ENCODE results near the gene RHOD.

The RHOD gene

DNA sequence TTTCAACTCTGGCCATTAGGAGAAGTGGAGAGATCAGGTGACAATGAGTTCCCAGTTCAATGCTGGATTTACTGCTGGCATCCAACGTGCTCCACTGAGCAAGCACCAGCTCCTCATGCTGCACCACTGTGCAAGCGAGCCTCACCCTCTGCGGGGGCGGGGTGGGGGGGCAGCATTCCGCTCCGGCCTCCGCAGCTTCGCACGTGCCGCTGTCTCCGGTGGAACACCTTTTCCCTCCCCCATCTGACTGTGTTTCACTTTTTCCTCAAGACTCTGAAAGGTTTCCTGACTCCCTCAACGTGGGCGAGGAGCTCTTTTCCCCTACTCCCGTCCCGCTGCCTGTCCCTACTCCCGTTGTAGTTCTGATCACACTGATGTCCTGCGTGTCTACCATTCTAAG lies 835 bp upstream of the RHOD start:
- DNase-seq (ENCODE audit: low spot score): no peak
- TF ChIP-seq, protein P1, sequence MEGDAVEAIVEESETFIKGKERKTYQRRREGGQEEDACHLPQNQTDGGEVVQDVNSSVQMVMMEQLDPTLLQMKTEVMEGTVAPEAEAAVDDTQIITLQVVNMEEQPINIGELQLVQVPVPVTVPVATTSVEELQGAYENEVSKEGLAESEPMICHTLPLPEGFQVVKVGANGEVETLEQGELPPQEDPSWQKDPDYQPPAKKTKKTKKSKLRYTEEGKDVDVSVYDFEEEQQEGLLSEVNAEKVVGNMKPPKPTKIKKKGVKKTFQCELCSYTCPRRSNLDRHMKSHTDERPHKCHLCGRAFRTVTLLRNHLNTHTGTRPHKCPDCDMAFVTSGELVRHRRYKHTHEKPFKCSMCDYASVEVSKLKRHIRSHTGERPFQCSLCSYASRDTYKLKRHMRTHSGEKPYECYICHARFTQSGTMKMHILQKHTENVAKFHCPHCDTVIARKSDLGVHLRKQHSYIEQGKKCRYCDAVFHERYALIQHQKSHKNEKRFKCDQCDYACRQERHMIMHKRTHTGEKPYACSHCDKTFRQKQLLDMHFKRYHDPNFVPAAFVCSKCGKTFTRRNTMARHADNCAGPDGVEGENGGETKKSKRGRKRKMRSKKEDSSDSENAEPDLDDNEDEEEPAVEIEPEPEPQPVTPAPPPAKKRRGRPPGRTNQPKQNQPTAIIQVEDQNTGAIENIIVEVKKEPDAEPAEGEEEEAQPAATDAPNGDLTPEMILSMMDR (IDR thresholded peaks at IDR 0.05; ENCODE audit: extremely low read depth, insufficient read depth, missing control alignments): no peak
- in situ Hi-C loops (cut with MboI; ENCODE audit: low pct_unique_long_range_greater_than_20kb, low sequenced_read_pairs, unreplicated experiment): no loop called here

DNA sequence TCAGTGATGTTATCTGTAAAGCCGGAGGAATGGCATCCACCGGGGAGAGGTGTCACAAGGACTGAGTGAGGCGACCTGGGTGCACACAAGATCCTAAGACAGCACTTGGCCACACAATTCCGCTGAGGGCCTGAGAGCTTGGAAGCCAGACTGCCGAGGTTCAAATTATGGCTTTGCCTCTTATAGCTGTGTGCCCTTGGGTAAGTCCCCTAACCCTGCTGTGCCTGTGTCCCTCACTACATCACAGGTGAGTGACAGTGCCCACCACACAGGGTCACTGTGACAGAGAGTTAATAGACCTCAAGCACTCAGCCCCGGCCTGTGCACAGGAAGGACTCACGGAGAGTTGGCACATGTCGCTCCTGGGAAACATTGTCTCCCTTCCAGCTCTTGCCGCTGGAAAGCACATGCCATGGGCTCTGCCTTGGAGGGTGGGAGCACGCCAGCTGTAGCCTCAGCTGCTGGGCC lies 592 bp downstream of the RHOD start:
- TF ChIP-seq, protein P1 (IDR thresholded peaks at IDR 0.05; ENCODE audit: extremely low read depth, insufficient read depth, missing control alignments): no peak
- peak; percentile 34 for DNase-seq (ENCODE audit: low spot score)
- in situ Hi-C loops (cut with MboI; ENCODE audit: low pct_unique_long_range_greater_than_20kb, low sequenced_read_pairs, unreplicated experiment): no loop called here

DNA sequence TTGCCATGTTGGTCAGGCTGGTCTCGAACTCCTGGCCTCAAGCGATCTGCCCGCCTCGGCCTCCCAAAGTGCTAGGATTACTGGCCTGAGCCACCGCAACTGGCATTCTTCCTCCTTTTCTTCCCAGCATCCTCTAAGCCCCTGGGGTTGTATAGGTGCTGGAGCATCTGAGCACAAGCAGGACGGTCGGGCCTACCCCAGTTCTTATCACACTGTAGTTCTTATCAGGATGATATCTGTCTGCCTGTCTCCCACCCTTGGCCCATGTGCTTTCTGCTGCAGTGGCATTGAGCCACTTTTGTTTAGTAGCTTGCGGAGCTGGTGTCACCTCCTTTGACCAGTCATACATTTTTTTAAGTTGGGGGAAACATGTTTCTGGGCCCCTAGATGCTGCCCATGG lies 1.9 kb downstream of the RHOD start:
- DNase-seq (ENCODE audit: low spot score): no peak
- in situ Hi-C loops (cut with MboI; ENCODE audit: low pct_unique_long_range_greater_than_20kb, low sequenced_read_pairs, unreplicated experiment): no loop called here
- TF ChIP-seq, protein P1 (IDR thresholded peaks at IDR 0.05; ENCODE audit: extremely low read depth, insufficient read depth, missing control alignments): no peak

DNA sequence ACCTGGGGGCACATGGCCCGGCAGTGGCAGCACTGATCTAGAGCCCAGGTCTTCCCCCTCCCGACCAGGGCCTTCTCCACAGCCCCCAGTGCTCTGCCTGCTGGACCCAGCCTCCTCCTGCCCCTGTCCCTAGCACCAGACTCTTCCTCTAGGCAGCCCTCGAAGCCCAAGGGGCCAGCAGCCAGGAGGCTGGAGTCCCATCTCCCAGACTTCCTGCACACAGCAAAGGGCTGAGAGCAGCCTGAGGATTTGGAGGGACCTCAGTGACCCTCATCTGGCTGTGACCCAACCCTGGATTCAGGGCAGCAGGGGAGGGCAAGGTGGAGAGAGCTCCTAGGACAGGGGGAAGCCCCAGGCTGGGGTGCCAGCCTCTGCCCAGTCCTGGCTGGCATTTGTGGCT lies 3.0 kb downstream of the RHOD start:
- TF ChIP-seq, protein P1 (IDR thresholded peaks at IDR 0.05; ENCODE audit: extremely low read depth, insufficient read depth, missing control alignments): no peak
- in situ Hi-C loops (cut with MboI; ENCODE audit: low pct_unique_long_range_greater_than_20kb, low sequenced_read_pairs, unreplicated experiment): no loop called here
- DNase-seq (ENCODE audit: low spot score): no peak

DNA sequence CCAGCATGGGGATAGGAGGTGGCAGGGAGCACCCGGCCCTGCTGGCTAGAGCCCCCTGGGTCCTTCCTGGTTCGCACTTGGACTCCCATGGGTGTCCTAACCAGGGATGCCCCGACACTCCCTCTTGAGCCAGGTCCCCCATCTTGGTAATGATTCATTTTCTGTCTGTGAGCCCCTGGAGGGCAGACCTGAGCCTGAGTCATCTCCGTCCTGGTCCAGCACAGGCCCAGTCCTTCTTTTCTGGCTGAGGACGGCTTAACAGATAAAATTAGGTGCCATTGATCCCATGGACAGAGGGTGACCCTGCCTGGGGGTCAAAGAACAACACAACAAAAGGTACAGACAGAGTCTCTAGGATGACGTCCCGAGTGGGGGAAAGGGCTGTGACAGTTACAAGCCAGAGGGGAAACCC lies 3.5 kb downstream of the RHOD start:
- no peak for DNase-seq (ENCODE audit: low spot score)
- in situ Hi-C loops (cut with MboI; ENCODE audit: low pct_unique_long_range_greater_than_20kb, low sequenced_read_pairs, unreplicated experiment): no loop called here
- TF ChIP-seq, protein P1 (IDR thresholded peaks at IDR 0.05; ENCODE audit: extremely low read depth, insufficient read depth, missing control alignments): no peak

DNA sequence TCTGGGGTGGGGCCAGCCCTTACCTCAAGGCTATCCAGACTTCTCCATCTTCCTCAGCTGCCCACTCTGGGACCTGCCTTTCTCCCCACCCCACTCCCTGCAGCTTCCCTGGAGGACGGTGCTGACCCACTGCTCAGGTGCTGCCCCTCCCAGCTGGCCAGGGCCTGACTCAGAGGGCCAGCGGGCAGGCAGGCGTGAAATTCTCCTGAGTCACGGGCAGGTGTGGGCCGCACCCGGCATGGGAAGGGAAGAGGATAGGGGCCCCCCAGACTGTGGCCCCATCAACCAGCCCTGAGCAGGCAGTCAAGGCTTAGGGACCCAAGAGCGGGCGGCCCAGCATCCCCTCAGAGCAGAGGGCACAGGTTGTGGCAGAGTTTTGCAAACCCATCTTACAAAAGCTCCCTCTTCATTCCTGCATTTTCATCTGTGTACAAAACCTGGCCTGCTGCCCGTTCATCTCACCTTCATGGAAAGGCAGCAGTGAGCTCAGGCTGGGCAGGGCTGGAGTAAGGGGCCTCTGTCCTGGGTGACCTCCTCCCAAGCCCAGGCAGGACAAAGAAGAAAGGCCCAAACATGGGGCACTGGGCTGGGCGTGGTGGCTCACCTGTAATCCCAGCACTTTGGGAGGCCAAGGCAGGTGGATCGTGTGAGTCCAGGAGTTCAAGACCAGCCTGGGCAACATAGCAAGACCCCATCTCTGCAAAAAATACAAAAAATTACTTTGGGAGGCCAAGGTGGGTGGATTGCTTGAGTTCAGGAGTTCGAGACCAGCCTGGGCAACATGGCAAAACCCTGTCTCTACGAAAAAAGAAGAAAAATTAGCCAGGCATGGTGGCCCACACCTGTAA lies 6.1 kb downstream of the RHOD start:
- DNase-seq (ENCODE audit: low spot score): no peak
- in situ Hi-C loops (cut with MboI; ENCODE audit: low pct_unique_long_range_greater_than_20kb, low sequenced_read_pairs, unreplicated experiment): no loop called here
- TF ChIP-seq, protein P1 (IDR thresholded peaks at IDR 0.05; ENCODE audit: extremely low read depth, insufficient read depth, missing control alignments): no peak
